Measurements from ENCODE around the gene FAM174C. TPM values are rescaled to one million over a fixed set of nuclear protein-coding genes. Genes with fewer than 3 reads are reported as not detected.

FAM174C gene
- total and polyA plus RNA-seq, 10 of the 15 experiments (the other 5 are each of a cell fraction or from before 2014, with no cell fraction given), result 0.89 to 94.6 (median 43.6) TPM

DNA sequence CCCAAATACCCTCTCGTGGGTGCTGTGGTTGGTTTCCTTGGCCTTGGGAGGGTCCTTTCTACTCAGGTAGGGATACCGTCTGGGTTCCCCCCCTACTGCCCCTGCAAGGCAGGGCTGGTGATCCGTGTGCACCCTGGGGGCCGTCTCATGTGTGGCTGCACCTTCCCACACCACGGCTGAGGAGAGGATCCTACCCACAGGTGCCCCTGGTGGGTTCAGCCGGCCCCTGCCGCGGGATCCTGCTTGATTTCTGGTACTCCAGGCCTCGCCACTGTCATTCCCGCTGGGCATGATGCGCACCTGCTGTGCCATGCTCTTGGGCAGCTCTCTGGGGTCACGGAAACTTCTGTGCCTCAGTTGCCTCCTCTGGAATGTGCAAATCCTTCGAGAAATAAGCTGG lies 41.1 kb downstream of the FAM174C start:
- ChIA-PET POLR2A (no interaction called here), RAD21 (ENCODE audit: unreplicated experiment) (interaction anchor here (0.6 to 3.2 kb wide), 3 partner anchors 48 to 538 kb away, joined by 3 to 11 read pairs (median 6); no protein-coding TSS in a partner anchor), CTCF (interaction anchor here (1.0 to 5.3 kb wide), 6 partner anchors 10 to 98 kb away, joined by 3 to 42 read pairs (median 4); no protein-coding TSS in a partner anchor), SMC1A (ENCODE audit: uncharacterized antibody, unreplicated experiment) (no interaction called here)
- H3K36me3 ChIP-seq (ENCODE audit: control insufficient read depth in 2 of 2, insufficient read depth in 2 of 2, low read length in 1 of 2), result no peaks in the 10 kb centered on the region
- BruUV-seq (replicated peaks), result no TSS peak
- WGBS (ENCODE audit: insufficient coverage, insufficient replicate concordance, low lambda C conversion rate, missing lambda C conversion rate), result 53% methylated on average over 13 of the region's 13 CpGs
- H2AFZ ChIP-seq (ENCODE audit: control insufficient read depth, low read depth, low read length), result no peak overlapping the region
- H3K9me3 ChIP-seq (replicated peaks; ENCODE audit: control insufficient read depth, insufficient read depth, low read length), result no peaks in the 10 kb centered on the region
- H3K4me3 ChIP-seq, result no peak overlapping the region
- FAIRE-seq (no peak), DNase-seq (ENCODE audit: low read depth, low spot score) (no peak), ATAC-seq (no peak)
- H4K20me1 ChIP-seq (ENCODE audit: control insufficient read depth, insufficient read depth), result no peaks in the 10 kb centered on the region
- intact Hi-C loops (cut with micrococcal nuclease; ENCODE audit: unreplicated experiment) (no loop called here), in situ Hi-C loops (cut with MboI) (loop anchor here (5.0 kb wide), 1 partner anchor 56 kb away; no protein-coding TSS in a partner anchor)
- H3K79me2 ChIP-seq (ENCODE audit: control insufficient read depth, insufficient read depth, low read length), result no peaks in the 10 kb centered on the region
- H3K4me2 ChIP-seq (ENCODE audit: control insufficient read depth, insufficient read depth), result no peak overlapping the region
- no peak overlapping the region for H3K9ac ChIP-seq (ENCODE audit: control insufficient read depth, insufficient read depth, low read length)
- H3K27me3 ChIP-seq (replicated peaks in 1 of 2; ENCODE audit: control insufficient read depth in 2 of 2, insufficient read depth in 2 of 2, low read length in 1 of 2), result no peaks in the 10 kb centered on the region
- H3K4me1 ChIP-seq (ENCODE audit: control insufficient read depth, insufficient read depth, low read length), result peaks cover 3% of the 10 kb centered on the region; the same call in 1 of the 2 replicates
- H3K27ac ChIP-seq (ENCODE audit: control insufficient read depth, insufficient read depth), result no peak overlapping the region
- TF ChIP-seq MLLT1 (IDR thresholded peaks at IDR 0.05), result no peak
- TF ChIP-seq SRF (IDR thresholded peaks at IDR 0.05; ENCODE audit: low read depth in 2 of 2, low read length in 2 of 2), result no peak
- TF ChIP-seq, protein P1, sequence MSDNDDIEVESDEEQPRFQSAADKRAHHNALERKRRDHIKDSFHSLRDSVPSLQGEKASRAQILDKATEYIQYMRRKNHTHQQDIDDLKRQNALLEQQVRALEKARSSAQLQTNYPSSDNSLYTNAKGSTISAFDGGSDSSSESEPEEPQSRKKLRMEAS (IDR thresholded peaks at IDR 0.05; ENCODE audit: low read depth, low read length), result no peak
- no peak for TF ChIP-seq ZNF592 (IDR thresholded peaks at IDR 0.05)
- no peak for TF ChIP-seq CHD4 (IDR thresholded peaks at IDR 0.05)
- no peak for TF ChIP-seq CREB1 (IDR thresholded peaks at IDR 0.05; ENCODE audit: low read depth)
- TF ChIP-seq RBBP5 (conservative IDR thresholded peaks at IDR 0.05), result no peak
- TF ChIP-seq NRF1 (conservative IDR thresholded peaks at IDR 0.05; ENCODE audit: low read depth, low read length), result no peak
- no peak for TF ChIP-seq CBX3 (IDR thresholded peaks at IDR 0.05; ENCODE audit: borderline replicate concordance, low read depth)
- no peak for TF ChIP-seq SIN3A (IDR thresholded peaks at IDR 0.05; ENCODE audit: low read depth, low read length)
- no peak for TF ChIP-seq LARP7 (IDR thresholded peaks at IDR 0.05)
- no peak for TF ChIP-seq BHLHE40 (IDR thresholded peaks at IDR 0.05; ENCODE audit: borderline replicate concordance in 1 of 2, low read depth in 2 of 2, low read length in 1 of 2)
- no peak for TF ChIP-seq ATF3 (IDR thresholded peaks at IDR 0.05; ENCODE audit: borderline replicate concordance, extremely low read depth, low read depth, low read length)
- TF ChIP-seq, protein P2, sequence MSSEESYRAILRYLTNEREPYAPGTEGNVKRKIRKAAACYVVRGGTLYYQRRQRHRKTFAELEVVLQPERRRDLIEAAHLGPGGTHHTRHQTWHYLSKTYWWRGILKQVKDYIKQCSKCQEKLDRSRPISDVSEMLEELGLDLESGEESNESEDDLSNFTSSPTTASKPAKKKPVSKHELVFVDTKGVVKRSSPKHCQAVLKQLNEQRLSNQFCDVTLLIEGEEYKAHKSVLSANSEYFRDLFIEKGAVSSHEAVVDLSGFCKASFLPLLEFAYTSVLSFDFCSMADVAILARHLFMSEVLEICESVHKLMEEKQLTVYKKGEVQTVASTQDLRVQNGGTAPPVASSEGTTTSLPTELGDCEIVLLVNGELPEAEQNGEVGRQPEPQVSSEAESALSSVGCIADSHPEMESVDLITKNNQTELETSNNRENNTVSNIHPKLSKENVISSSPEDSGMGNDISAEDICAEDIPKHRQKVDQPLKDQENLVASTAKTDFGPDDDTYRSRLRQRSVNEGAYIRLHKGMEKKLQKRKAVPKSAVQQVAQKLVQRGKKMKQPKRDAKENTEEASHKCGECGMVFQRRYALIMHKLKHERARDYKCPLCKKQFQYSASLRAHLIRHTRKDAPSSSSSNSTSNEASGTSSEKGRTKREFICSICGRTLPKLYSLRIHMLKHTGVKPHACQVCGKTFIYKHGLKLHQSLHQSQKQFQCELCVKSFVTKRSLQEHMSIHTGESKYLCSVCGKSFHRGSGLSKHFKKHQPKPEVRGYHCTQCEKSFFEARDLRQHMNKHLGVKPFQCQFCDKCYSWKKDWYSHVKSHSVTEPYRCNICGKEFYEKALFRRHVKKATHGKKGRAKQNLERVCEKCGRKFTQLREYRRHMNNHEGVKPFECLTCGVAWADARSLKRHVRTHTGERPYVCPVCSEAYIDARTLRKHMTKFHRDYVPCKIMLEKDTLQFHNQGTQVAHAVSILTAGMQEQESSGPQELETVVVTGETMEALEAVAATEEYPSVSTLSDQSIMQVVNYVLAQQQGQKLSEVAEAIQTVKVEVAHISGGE (CRISPR knock-in tag; IDR thresholded peaks at IDR 0.05), result no peak

Measured in GM12878 (cell line).